GM21786 (cell line): Measurements from ENCODE around the gene GNPTAB.

ENCODE experiments used
- ATAC-seq: cut with Tn5 transposase; IDR thresholded peaks from one replicate; pipeline ENCODE4 v1.9.1; 2021; ENCODE audit not compliant: unreplicated experiment

The GNPTAB gene

GRCh38 chr12:101775816-101776215 is 54.9 kb downstream of the GNPTAB start:
- ATAC-seq = no peak

GRCh38 chr12:101773650-101774162 is 57.1 kb downstream of the GNPTAB start:
- peak; percentile 88 for ATAC-seq

- no peak for ATAC-seq
Observed at GRCh38 chr12:101772012-101772775, 58.6 kb downstream of the GNPTAB start.

GRCh38 chr12:101769865-101770264 is 60.9 kb downstream of the GNPTAB start:
- ATAC-seq = no peak

GRCh38 chr12:101768781-101769180 is 62.0 kb downstream of the GNPTAB start:
- ATAC-seq = no peak

- no peak for ATAC-seq
Observed at GRCh38 chr12:101767537-101767936, 63.2 kb downstream of the GNPTAB start.

- no peak for ATAC-seq
Observed at GRCh38 chr12:101764051-101764792, 66.5 kb downstream of the GNPTAB start.

- no peak for ATAC-seq
Observed at GRCh38 chr12:101763246-101763931, 67.4 kb downstream of the GNPTAB start.

- ATAC-seq = no peak
Observed at GRCh38 chr12:101761781-101762180, 69.0 kb downstream of the GNPTAB start.

GRCh38 chr12:101761350-101761749 is 69.4 kb downstream of the GNPTAB start:
- no peak for ATAC-seq

GRCh38 chr12:101759396-101760047 is 71.2 kb downstream of the GNPTAB start:
- no peak for ATAC-seq

- ATAC-seq = no peak
Observed at GRCh38 chr12:101750152-101750551, 80.6 kb downstream of the GNPTAB start.

- no peak for ATAC-seq
Observed at GRCh38 chr12:101749657-101750056, 81.1 kb downstream of the GNPTAB start.

GRCh38 chr12:101748907-101749306 is 81.9 kb downstream of the GNPTAB start:
- ATAC-seq = no peak

GRCh38 chr12:101747697-101748096 is 83.1 kb downstream of the GNPTAB start:
- no peak for ATAC-seq

GRCh38 chr12:101746661-101747060 is 84.1 kb downstream of the GNPTAB start:
- ATAC-seq = no peak

GRCh38 chr12:101746196-101746595 is 84.6 kb downstream of the GNPTAB start:
- ATAC-seq = no peak

GRCh38 chr12:101745481-101745880 is 85.3 kb downstream of the GNPTAB start:
- no peak for ATAC-seq

GRCh38 chr12:101743724-101744472 is 86.9 kb downstream of the GNPTAB start:
- peak; percentile 97 for ATAC-seq

- ATAC-seq = no peak
Observed at GRCh38 chr12:101743242-101743641, 87.5 kb downstream of the GNPTAB start.
